IMR-90 (cell line): ENCODE data around the gene FLVCR2. TPM values are rescaled to one million over a fixed set of nuclear protein-coding genes. Genes with fewer than 3 reads are reported as not detected.

Experiments
- ATAC-seq: fragments of 200-7000 bp; cut with Tn5 transposase; 2 replicates; pipeline ENCODE4 v1.9.1; 2020; ENCODE audit warnings: low read depth, mild to moderate bottlenecking, moderate library complexity
- BruUV-seq: library from RNA; stranded (reverse); fragments of 400-500 nt; replicated peaks from 2 replicates; lab custom pipeline; 2021; lab: Mats Ljungman, UMichigan
- CTCF ChIA-PET: fragments of 300-600 bp; formaldehyde crosslinking; extraction: SDS; loops from one replicate; lab custom pipeline; 2021; ENCODE audit warnings: antibody characterized with exemption; lab: Yijun Ruan, JAX
- POLR2A ChIA-PET: fragments of 300-600 bp; sonication (Branson Sonifier 250); formaldehyde crosslinking; loops from one replicate; lab custom pipeline; 2022; ENCODE audit warnings: antibody characterized with exemption; ENCODE audit not compliant: unreplicated experiment; lab: Charles Lee
- DNase-seq: peaks from one replicate; pipeline ENCODE4 v3.0.0; 2013
- H2AFZ ChIP-seq: replicated peaks from 2 replicates; pipeline ENCODE3; 2013; ENCODE audit warnings: low read length, mild to moderate bottlenecking; ENCODE audit not compliant: poor library complexity
- H2AK5ac ChIP-seq: 2 replicates; pipeline ENCODE4 v1.6.1; 2013; ENCODE audit warnings: low read depth, low read length, inconsistent platforms
- H2AK9ac ChIP-seq: replicated peaks from 2 replicates; pipeline ENCODE3; 2013; ENCODE audit warnings: mild to moderate bottlenecking, low read depth, low read length, moderate library complexity; ENCODE audit not compliant: poor library complexity
- H2BK120ac ChIP-seq: 2 replicates; pipeline ENCODE4 v1.6.1; 2013; ENCODE audit warnings: low read depth, low read length, inconsistent platforms
- H2BK15ac ChIP-seq: 3 replicates; pipeline ENCODE4 v1.6.1; 2013; ENCODE audit warnings: low read depth, low read length, inconsistent platforms
- H2BK20ac ChIP-seq: 2 replicates; pipeline ENCODE4 v1.6.1; 2013; ENCODE audit warnings: low read depth, mild to moderate bottlenecking, inconsistent platforms, low read length, moderate library complexity
- H2BK5ac ChIP-seq: 2 replicates; pipeline ENCODE4 v1.6.1; 2013; ENCODE audit warnings: mild to moderate bottlenecking, low read depth, low read length, inconsistent platforms; ENCODE audit not compliant: poor library complexity, severe bottlenecking
- H3K14ac ChIP-seq: replicated peaks from 2 replicates; pipeline ENCODE4 v1.6.1; 2013; ENCODE audit warnings: low read depth, low read length, inconsistent platforms
- H3K18ac ChIP-seq: 2 replicates; pipeline ENCODE4 v1.6.1; 2013; ENCODE audit warnings: low read depth, low read length, control low read depth
- H3K23ac ChIP-seq: 2 replicates; pipeline ENCODE4 v1.6.1; 2013; ENCODE audit warnings: low read depth, low read length, inconsistent platforms
- H3K27ac ChIP-seq: 2 replicates; pipeline ENCODE4 v1.5.1; 2013; ENCODE audit warnings: mild to moderate bottlenecking, control low read depth, low read length; ENCODE audit not compliant: insufficient read depth
- H3K27me3 ChIP-seq: 2 replicates; pipeline ENCODE4 v1.6.1; 2013; ENCODE audit warnings: low read length; ENCODE audit not compliant: control insufficient read depth, insufficient read depth
- H3K36me3 ChIP-seq: 2 replicates; pipeline ENCODE4 v1.6.1; 2013; ENCODE audit warnings: low read length, mixed read lengths; ENCODE audit not compliant: control insufficient read depth, insufficient read depth
- H3K4ac ChIP-seq: 2 replicates; pipeline ENCODE4 v1.6.1; 2013; ENCODE audit warnings: low read depth, low read length, inconsistent platforms
- H3K4me1 ChIP-seq: 2 replicates; pipeline ENCODE4 v1.6.1; 2013; ENCODE audit warnings: low read length, mixed read lengths; ENCODE audit not compliant: control insufficient read depth, insufficient read depth
- H3K4me2 ChIP-seq: 2 replicates; pipeline ENCODE4 v1.6.1; 2013; ENCODE audit warnings: low read depth, mild to moderate bottlenecking, control low read depth, low read length, moderate library complexity
- H3K4me3 ChIP-seq: 2 replicates; pipeline ENCODE4 v1.5.1; 2013; ENCODE audit warnings: low read depth, mild to moderate bottlenecking, control low read depth, low read length, moderate library complexity; ENCODE audit not compliant: insufficient read depth
- H3K56ac ChIP-seq: 2 replicates; pipeline ENCODE4 v1.6.1; 2013; ENCODE audit warnings: low read length, inconsistent platforms; ENCODE audit not compliant: insufficient read depth; ENCODE audit errors: extremely low read depth
- H3K79me1 ChIP-seq, 2 experiments: 2 replicates each; pipeline ENCODE4 v1.6.1; 2013; ENCODE audit warnings: low read length in 2 of 2, inconsistent platforms in 1 of 2, low read depth in 1 of 2
- H3K9ac ChIP-seq: 2 replicates; pipeline ENCODE4 v1.6.1; 2013; ENCODE audit warnings: low read depth, low read length, control low read depth
- H3K9me1 ChIP-seq: 2 replicates; pipeline ENCODE4 v1.6.1; 2013; ENCODE audit warnings: low read length, inconsistent platforms; ENCODE audit not compliant: insufficient read depth
- H3K9me3 ChIP-seq: 2 replicates; pipeline ENCODE4 v1.6.1; 2013; ENCODE audit warnings: low read length; ENCODE audit not compliant: control insufficient read depth, insufficient read depth
- H4K20me1 ChIP-seq: 2 replicates; pipeline ENCODE4 v1.6.1; 2013; ENCODE audit warnings: low read length, inconsistent platforms; ENCODE audit not compliant: insufficient read depth
- H4K5ac ChIP-seq: 2 replicates; pipeline ENCODE4 v1.6.1; 2013; ENCODE audit warnings: mild to moderate bottlenecking, low read depth, low read length, control low read depth
- H4K8ac ChIP-seq, 2 experiments: 2 replicates each; pipeline ENCODE4 v1.6.1; 2013; ENCODE audit warnings: low read depth in 2 of 2, low read length in 2 of 2, control low read depth in 1 of 2, inconsistent platforms in 1 of 2
- H4K91ac ChIP-seq: 2 replicates; pipeline ENCODE4 v1.6.1; 2013; ENCODE audit warnings: low read depth, low read length, inconsistent platforms; ENCODE audit not compliant: insufficient read depth
- BHLHE40 ChIP-seq: fragments of 150-350 bp; IDR thresholded peaks from 2 replicates; pipeline ENCODE4 v1.6.1; 2016; ENCODE audit warnings: mild to moderate bottlenecking, low read depth, low read length
- CEBPB ChIP-seq: IDR thresholded peaks from 2 replicates; pipeline ENCODE4 v1.6.1; 2012; ENCODE audit warnings: low read depth, low read length, improper control_type of control experiment
- MAFK ChIP-seq: IDR thresholded peaks from 2 replicates; pipeline ENCODE4 v1.6.1; 2012; ENCODE audit warnings: low read depth, low read length, improper control_type of control experiment
- MXI1 ChIP-seq: IDR thresholded peaks from 2 replicates; pipeline ENCODE4 v1.6.1; 2012; ENCODE audit warnings: low read depth, mild to moderate bottlenecking, low read length, moderate library complexity, borderline replicate concordance
- NFE2L2 ChIP-seq: fragments of 150-350 bp; IDR thresholded peaks from 2 replicates; pipeline ENCODE4 v1.6.1; 2016; ENCODE audit warnings: low read depth, mild to moderate bottlenecking, low read length
- POLR2A ChIP-seq: IDR thresholded peaks from 2 replicates; pipeline ENCODE4 v1.6.1; 2012; ENCODE audit warnings: mild to moderate bottlenecking, low read depth, low read length
- RFX5 ChIP-seq: IDR thresholded peaks from 2 replicates; pipeline ENCODE4 v1.8.0; 2012; ENCODE audit warnings: low read depth, mild to moderate bottlenecking, low read length, moderate library complexity
- WGBS, 2 experiments: methylation state at CpG; one replicate each; pipeline versions ENCODE4 v1.1.5 to v1.1.7; 2013; ENCODE audit warnings: missing lambda C conversion rate in 2 of 2; ENCODE audit not compliant: insufficient read length in 1 of 2; ENCODE audit errors: extremely low coverage in 2 of 2; 5-methylcytosine and 5-hydroxymethylcytosine counted together
- dilution Hi-C: fragments of 300-500 bp; cut with HindIII; formaldehyde crosslinking; loops from one replicate; pipeline ENCODE4 v1.14.3; 2018; ENCODE audit warnings: low sequenced_read_pairs; ENCODE audit not compliant: unreplicated experiment
- in situ Hi-C: fragments of 300-500 bp; cut with MboI; formaldehyde crosslinking; loops from 3 replicates; pipeline ENCODE4 v1.14.3; 2019; ENCODE audit warnings: low sequenced_read_pairs, inconsistent platforms, mixed read lengths
- intact Hi-C: fragments of 100-400 bp; cut with micrococcal nuclease; formaldehyde crosslinking; loops from 2 replicates; pipeline ENCODE4 v1.10.0; 2022
- polyA plus RNA-seq, 3 experiments: library from polyadenylated mRNA; depleted of rRNA; stranded (reverse); fragments of >200 nt; gene quantifications; 2 replicates each; pipeline ENCODE4 v1.2.3, GENCODE V29; 2012; ENCODE audit warnings: low replicate concordance in 1 of 3
- total RNA-seq: library from RNA; depleted of rRNA; stranded (reverse); fragments of >200 nt; gene quantifications from 2 replicates; pipeline ENCODE4 v1.2.3, GENCODE V29; 2012
- TF ChIP-seq, protein P1 (sequence below): conservative IDR thresholded peaks from 2 replicates; pipeline ENCODE4 v1.5.1; 2012; ENCODE audit warnings: mild to moderate bottlenecking, low read depth, low read length, improper control_type of control experiment

Gene FLVCR2
- total and polyA plus RNA-seq, 2 of the 4 experiments (the other 2 are of a cell fraction), result 0.94 to 1.4 TPM

DNA sequence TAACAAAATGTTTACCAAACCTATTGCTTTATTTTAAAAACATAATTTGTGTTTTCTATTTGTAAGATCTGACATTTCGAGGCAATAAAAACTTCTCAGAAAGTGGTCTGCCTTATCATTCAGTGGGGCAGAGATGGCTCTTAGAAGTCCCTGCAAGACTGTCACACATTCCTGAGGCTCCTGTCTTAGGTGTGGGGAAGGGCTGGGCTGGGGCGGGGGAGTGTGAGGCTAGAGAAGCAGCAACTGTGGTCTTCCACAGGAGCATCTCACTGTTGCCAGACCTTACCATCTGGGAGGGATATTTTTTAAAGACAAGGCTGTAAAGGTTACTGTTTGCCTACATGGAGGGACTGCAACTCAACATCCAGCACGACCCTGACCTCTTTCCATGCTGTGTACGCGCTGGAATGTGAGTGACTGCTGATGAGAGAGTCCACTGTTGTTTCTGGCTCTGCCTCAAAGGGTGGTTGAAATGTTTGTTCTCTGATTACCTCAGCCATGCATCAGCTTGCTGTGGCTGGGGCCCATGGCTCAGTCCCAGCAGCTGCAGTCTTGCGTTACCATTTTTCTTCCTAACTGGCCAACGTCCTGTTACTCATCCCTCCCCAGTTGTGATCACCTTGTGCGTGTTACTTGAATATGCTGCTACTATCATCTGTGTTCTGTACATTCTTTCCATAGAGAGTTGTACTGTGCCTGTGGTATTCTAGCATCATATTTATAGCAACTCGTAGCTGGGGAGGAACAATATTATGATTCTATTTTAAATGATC, 69.8 kb downstream of the FLVCR2 start (continued):
- no peak; the same call in 1 of the 2 replicates for TF ChIP-seq POLR2A
- peak; percentile 92 for TF ChIP-seq CEBPB
- TF ChIP-seq MAFK, result no peak

GRCh38 chr14:75649337-75649736, 70.9 kb downstream of the FLVCR2 start:
- DNase-seq, result no peak
- H3K23ac ChIP-seq, result no peak overlapping the region
- no peaks in the 10 kb centered on the region for H3K27me3 ChIP-seq
- H2BK15ac ChIP-seq, result peak overlapping the region; percentile 46; the same call in 1 of the 3 replicates
- H3K9me3 ChIP-seq, result no peaks in the 10 kb centered on the region
- in situ Hi-C loops (no loop called here), intact Hi-C loops (no loop called here), dilution Hi-C loops (no loop called here)
- CTCF ChIA-PET, result interaction anchor here (0.5 to 9.8 kb wide), 3 partner anchors 13 to 72 kb away, joined by 3 to 125 read pairs (median 3); partner anchors contain the start of gene FLVCR2
- BruUV-seq, result no TSS peak
- H3K4me2 ChIP-seq, result no peak overlapping the region
- no peaks in the 10 kb centered on the region; a peak in 1 of 4 replicates for H3K79me1 ChIP-seq
- H2AK9ac ChIP-seq, result no peak overlapping the region
- peak overlapping the region; percentile 68 for H3K18ac ChIP-seq
- POLR2A ChIA-PET, result no interaction called here
- H4K20me1 ChIP-seq, result peaks cover 3% of the 10 kb centered on the region; the same call in 1 of the 2 replicates
- no peak overlapping the region for H3K9ac ChIP-seq
- H2AK5ac ChIP-seq, result no peak overlapping the region; the same call in 1 of the 2 replicates
- H4K8ac ChIP-seq, result no peak overlapping the region
- H3K14ac ChIP-seq, result peak overlapping the region; percentile 19; the same call in 1 of the 2 replicates
- peaks cover 23% of the 10 kb centered on the region for H3K4me1 ChIP-seq
- no peak overlapping the region for H3K56ac ChIP-seq
- peaks cover 8% of the 10 kb centered on the region; the same call in 1 of the 2 replicates for H3K36me3 ChIP-seq
- no peak for ATAC-seq
- H3K4ac ChIP-seq, result no peak overlapping the region
- TF ChIP-seq MXI1 (no peak), RFX5 (no peak), POLR2A (no peak), BHLHE40 (no peak), NFE2L2 (no peak)
- TF ChIP-seq, protein P1, sequence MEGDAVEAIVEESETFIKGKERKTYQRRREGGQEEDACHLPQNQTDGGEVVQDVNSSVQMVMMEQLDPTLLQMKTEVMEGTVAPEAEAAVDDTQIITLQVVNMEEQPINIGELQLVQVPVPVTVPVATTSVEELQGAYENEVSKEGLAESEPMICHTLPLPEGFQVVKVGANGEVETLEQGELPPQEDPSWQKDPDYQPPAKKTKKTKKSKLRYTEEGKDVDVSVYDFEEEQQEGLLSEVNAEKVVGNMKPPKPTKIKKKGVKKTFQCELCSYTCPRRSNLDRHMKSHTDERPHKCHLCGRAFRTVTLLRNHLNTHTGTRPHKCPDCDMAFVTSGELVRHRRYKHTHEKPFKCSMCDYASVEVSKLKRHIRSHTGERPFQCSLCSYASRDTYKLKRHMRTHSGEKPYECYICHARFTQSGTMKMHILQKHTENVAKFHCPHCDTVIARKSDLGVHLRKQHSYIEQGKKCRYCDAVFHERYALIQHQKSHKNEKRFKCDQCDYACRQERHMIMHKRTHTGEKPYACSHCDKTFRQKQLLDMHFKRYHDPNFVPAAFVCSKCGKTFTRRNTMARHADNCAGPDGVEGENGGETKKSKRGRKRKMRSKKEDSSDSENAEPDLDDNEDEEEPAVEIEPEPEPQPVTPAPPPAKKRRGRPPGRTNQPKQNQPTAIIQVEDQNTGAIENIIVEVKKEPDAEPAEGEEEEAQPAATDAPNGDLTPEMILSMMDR, result no peak
- H2BK120ac ChIP-seq, result 0 out of 2 replicates have a peak overlapping the region, but pooled peaks have one; percentile 20
- H3K27ac ChIP-seq, result no peak overlapping the region
- no CpG with 5 or more reads among the region's 1 CpG for WGBS, 2 experiments
- peak overlapping the region; percentile 11; the same call in 1 of the 2 replicates for H2BK20ac ChIP-seq
- peak overlapping the region; percentile 55 for H2BK5ac ChIP-seq
- no peak overlapping the region for H3K4me3 ChIP-seq
- H3K9me1 ChIP-seq, result peaks cover 20% of the 10 kb centered on the region
- peak overlapping the region; percentile 73; the same call in 1 of the 2 replicates for H4K91ac ChIP-seq
- no peak overlapping the region for H4K5ac ChIP-seq
- no peak overlapping the region for H2AFZ ChIP-seq
